GM21723 (cell line): ENCODE data around the gene BMAL2.

Experiments
- ATAC-seq: cut with Tn5 transposase; IDR thresholded peaks from one replicate; pipeline ENCODE4 v1.9.1; 2021; ENCODE audit warnings: mild to moderate bottlenecking, moderate library complexity; ENCODE audit not compliant: unreplicated experiment

BMAL2 gene

GRCh38 chr12:27332714-27333402, at the start of gene BMAL2:
Gene BMAL2, plus strand, starts transcription at chr12:27332836. Its CDS starts 237 bp downstream, at chr12:27333073.
- ATAC-seq, result peak; percentile 33

- ATAC-seq, result no peak
These were observed 48.6 kb upstream of the BMAL2 start for GRCh38 chr12:27284021-27284420.

GRCh38 chr12:27284751-27285150, 47.9 kb upstream of the BMAL2 start:
- no peak for ATAC-seq

GRCh38 chr12:27285403-27285802, 47.2 kb upstream of the BMAL2 start:
- no peak for ATAC-seq

- ATAC-seq, result no peak
These were observed 43.2 kb upstream of the BMAL2 start for GRCh38 chr12:27289414-27289813.

- ATAC-seq, result no peak
These were observed 42.0 kb upstream of the BMAL2 start for GRCh38 chr12:27290501-27291168.

- no peak for ATAC-seq
These were observed 40.8 kb upstream of the BMAL2 start for GRCh38 chr12:27291862-27292261.

- ATAC-seq, result no peak
These were observed 39.9 kb upstream of the BMAL2 start for GRCh38 chr12:27292718-27293117.

GRCh38 chr12:27293463-27293862, 39.2 kb upstream of the BMAL2 start:
- ATAC-seq, result no peak

- ATAC-seq, result no peak
These were observed 36.0 kb upstream of the BMAL2 start for GRCh38 chr12:27296674-27297073.

GRCh38 chr12:27297566-27297965, 35.1 kb upstream of the BMAL2 start:
- no peak for ATAC-seq

- ATAC-seq, result no peak
These were observed 33.5 kb upstream of the BMAL2 start for GRCh38 chr12:27299102-27299501.

- no peak for ATAC-seq
These were observed 32.4 kb upstream of the BMAL2 start for GRCh38 chr12:27300226-27300625.

GRCh38 chr12:27303139-27304111, 29.2 kb upstream of the BMAL2 start:
- ATAC-seq, result no peak

- ATAC-seq, result no peak
These were observed 27.8 kb upstream of the BMAL2 start for GRCh38 chr12:27304856-27305255.

- ATAC-seq, result no peak
These were observed 26.8 kb upstream of the BMAL2 start for GRCh38 chr12:27305673-27306456.

- peak; percentile 66 for ATAC-seq
These were observed 23.2 kb upstream of the BMAL2 start for GRCh38 chr12:27309293-27309994.

GRCh38 chr12:27309995-27310315, 22.7 kb upstream of the BMAL2 start:
- ATAC-seq, result no peak

- no peak for ATAC-seq
These were observed 15.7 kb upstream of the BMAL2 start for GRCh38 chr12:27316947-27317346.

GRCh38 chr12:27319409-27319808, 13.2 kb upstream of the BMAL2 start:
- ATAC-seq, result no peak
